Ovary (tissue), 9 donors: Measurements from ENCODE around the gene PNMA8B. TPM values are rescaled to one million over a fixed set of nuclear protein-coding genes. Genes with fewer than 3 reads are reported as not detected.

Experiments used
- DNase-seq, 5 donors: peaks; one replicate each; pipeline ENCODE4 v3.0.0-alpha.2; 2019 to 2020
- H3K27ac ChIP-seq, 2 donors: fragments of 200-600 bp; one replicate each; pipeline versions ENCODE4 v1.5.1 to v1.8.0; 2019 to 2022
- H3K27me3 ChIP-seq: fragments of 200-600 bp; one replicate; pipeline ENCODE4 v1.8.0; 2022
- H3K36me3 ChIP-seq: fragments of 200-600 bp; sonication (generic); one replicate; pipeline ENCODE4 v1.5.1; 2019
- H3K4me1 ChIP-seq: one replicate; pipeline ENCODE4 v1.8.1; 2013; ENCODE audit warnings: mild to moderate bottlenecking, moderate library complexity; ENCODE audit not compliant: insufficient read depth
- H3K4me3 ChIP-seq: fragments of 200-600 bp; sonication (generic); one replicate; pipeline ENCODE4 v1.5.1; 2017
- H3K9me3 ChIP-seq, 2 donors: fragments of 200-600 bp in 1 of 2; sonication (generic) in 1 of 2; one replicate each; pipeline versions ENCODE4 v1.5.1 to v1.8.1; 2013 to 2019; ENCODE audit warnings: mild to moderate bottlenecking in 1 of 2, moderate library complexity in 1 of 2
- EP300 ChIP-seq: sonication (generic); formaldehyde crosslinking; IDR thresholded peaks from one replicate; pipeline ENCODE4 v1.6.1; 2017; ENCODE audit warnings: antibody characterized with exemption
- POLR2A ChIP-seq: fragments of 450-650 bp; IDR thresholded peaks from one replicate; pipeline ENCODE4 v1.6.1; 2017; ENCODE audit warnings: antibody characterized with exemption, mild to moderate bottlenecking, moderate library complexity
- WGBS, 3 donors: extraction: QIAGEN DNeasy Blood & Tissue Kit in 1 of 3; methylation state at CpG; one replicate each; pipeline versions ENCODE4 v1.1.5 to v1.1.7; 2013 to 2017; 5-methylcytosine and 5-hydroxymethylcytosine counted together
- intact Hi-C, 4 donors: fragments of 100-400 bp; cut with DNase I; formaldehyde crosslinking; loops; one replicate each; pipeline versions ENCODE4 v1.11.0 to v1.15.1; 2022 to 2023
- polyA plus RNA-seq, 2 donors: library from polyadenylated mRNA; stranded (reverse); fragments of 200-250 nt in 1 of 2; fragments of 350-450 nt in 1 of 2; fragmentation: Illumina TruSeq in 1 of 2; extraction: RNeasy Lipid Tissue Mini Kit (QIAGEN cat#74804) in 1 of 2; gene quantifications; one replicate each; pipeline ENCODE4 v1.2.3, GENCODE V29; 2013 to 2014
- total RNA-seq, 7 donors: library from RNA; depleted of rRNA in 2 of 7; stranded (reverse); fragments of >200 nt in 2 of 7; fragmentation: NEBNext Ultra II Directional in 3 of 7; extraction: Animal tissue kit (Norgen Biotek cat#: 25700) in 3 of 7; gene quantifications; one replicate each; pipeline versions ENCODE4 v1.1.0 to v1.2.4, GENCODE V29; 2016 to 2023
- TF ChIP-seq, protein P1 (sequence below), 3 donors: fragments of 450-650 bp in 2 of 3; fragments of 200-600 bp in 1 of 3; IDR thresholded peaks; one replicate each; pipeline versions ENCODE4 v1.5.1 to v1.8.0; 2016 to 2022; ENCODE audit warnings: antibody characterized with exemption in 3 of 3, mild to moderate bottlenecking in 1 of 3
- donor health status: DM: no; HTN: no; CAD: no; lungs with moderate emphysema.
- donor health status: DM: no; HTN: no; CAD: no.
- donor health status: Bipolar disorder and iron deficiency.
- donor health status: DM: yes; HTN: yes; CAD: no.
- donor health status: DM: no; HTN: no; CAD: no.
- donor health status: DM: yes; HTN: yes; CAD: no.

The PNMA8B gene
- total and polyA plus RNA-seq, 9 donors = 0.97 to 10.6 (median 5.3) TPM

DNA sequence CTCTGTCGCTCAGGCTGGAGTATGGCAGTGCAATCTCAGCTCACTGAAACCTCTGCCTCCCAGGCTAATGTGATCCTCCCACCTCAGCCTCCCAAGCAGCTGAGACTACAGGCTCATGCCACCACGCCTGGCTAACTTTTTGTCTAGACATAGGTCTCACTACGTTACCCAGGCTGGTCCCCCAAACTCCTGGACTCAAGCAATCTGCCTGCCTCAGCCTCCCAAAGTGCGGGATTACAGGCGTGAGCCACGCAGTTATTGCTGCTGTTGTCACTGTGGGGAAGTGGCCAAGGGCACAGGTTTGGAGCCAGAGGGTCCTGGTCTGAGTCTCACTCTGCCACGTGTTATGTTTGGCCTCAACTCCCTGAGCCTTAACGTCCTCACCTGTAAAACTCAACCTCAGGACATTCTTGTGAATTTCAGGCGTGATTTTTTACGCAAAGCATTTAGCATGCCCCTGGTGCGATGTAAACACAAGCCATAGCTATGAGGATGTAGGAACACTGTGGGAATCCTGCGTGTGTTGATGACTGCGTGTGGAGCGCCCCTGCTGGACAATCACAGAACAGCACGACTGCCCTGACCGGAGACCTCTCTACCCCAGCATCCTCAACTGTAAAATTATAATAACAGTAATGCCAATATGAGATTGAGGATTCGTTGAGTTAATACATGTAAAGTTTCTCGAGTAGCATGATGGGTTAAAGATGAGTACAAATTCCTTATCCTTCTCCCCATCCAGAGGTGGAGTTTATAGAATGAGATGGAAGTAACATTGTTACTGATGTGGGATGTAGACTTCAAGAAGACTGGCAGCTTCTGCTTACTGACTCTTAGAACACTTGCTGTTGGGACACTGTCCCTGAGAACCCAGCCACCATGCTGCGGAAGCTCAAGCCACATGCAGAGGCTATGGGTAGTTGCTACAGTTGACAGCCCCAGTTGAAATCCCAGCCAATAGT, 41.8 kb upstream of the PNMA8B start:
- intact Hi-C loops = loop anchor here in 1 of 4 donors (10.0 kb wide), 1 partner anchor 513 kb away; the partner anchor contains the start of gene PGLYRP1
- Histone ChIP-seq H3K27ac (no peak overlapping the region), H3K9me3 (no peaks in the 10 kb centered on the region), H3K36me3 (no peaks in the 10 kb centered on the region), H3K4me3 (no peak overlapping the region), H3K27me3 (no peaks in the 10 kb centered on the region), H3K4me1 (no peaks in the 10 kb centered on the region)
- 38 to 40% (median 40%) methylated on average over 19 of the region's 19 CpGs for WGBS, 3 donors
- TF ChIP-seq POLR2A = no peak
- TF ChIP-seq, protein P1, sequence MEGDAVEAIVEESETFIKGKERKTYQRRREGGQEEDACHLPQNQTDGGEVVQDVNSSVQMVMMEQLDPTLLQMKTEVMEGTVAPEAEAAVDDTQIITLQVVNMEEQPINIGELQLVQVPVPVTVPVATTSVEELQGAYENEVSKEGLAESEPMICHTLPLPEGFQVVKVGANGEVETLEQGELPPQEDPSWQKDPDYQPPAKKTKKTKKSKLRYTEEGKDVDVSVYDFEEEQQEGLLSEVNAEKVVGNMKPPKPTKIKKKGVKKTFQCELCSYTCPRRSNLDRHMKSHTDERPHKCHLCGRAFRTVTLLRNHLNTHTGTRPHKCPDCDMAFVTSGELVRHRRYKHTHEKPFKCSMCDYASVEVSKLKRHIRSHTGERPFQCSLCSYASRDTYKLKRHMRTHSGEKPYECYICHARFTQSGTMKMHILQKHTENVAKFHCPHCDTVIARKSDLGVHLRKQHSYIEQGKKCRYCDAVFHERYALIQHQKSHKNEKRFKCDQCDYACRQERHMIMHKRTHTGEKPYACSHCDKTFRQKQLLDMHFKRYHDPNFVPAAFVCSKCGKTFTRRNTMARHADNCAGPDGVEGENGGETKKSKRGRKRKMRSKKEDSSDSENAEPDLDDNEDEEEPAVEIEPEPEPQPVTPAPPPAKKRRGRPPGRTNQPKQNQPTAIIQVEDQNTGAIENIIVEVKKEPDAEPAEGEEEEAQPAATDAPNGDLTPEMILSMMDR (IDR thresholded peaks at IDR 0.05) = no peak
- peak in 1 of 5 donors; percentile 41 for DNase-seq

DNA sequence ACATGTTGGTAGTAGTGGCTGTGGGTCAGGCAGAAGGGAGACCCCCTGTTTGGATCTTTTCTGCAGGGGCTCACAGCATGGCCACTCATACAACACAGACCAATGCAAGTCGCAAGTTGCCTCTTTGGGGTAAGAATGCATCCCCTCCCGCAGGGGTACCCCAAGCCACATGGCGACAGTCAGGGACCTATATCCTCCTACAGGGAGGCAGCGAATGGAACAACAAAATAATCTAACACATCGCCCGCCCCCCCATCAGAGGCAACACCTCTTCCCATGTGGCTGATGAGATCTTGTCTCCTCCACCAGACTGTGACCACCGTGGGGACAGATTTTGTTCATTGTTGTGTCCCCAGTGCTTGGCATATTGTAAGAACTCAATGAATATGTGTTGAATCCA, 40.7 kb upstream of the PNMA8B start:
- Histone ChIP-seq H3K36me3 (no peaks in the 10 kb centered on the region), H3K4me1 (no peaks in the 10 kb centered on the region), H3K9me3 (no peaks in the 10 kb centered on the region), H3K4me3 (no peak overlapping the region), H3K27me3 (no peaks in the 10 kb centered on the region), H3K27ac (no peak overlapping the region)
- intact Hi-C loops = loop anchor here in 1 of 4 donors (10.0 kb wide), 1 partner anchor 512 kb away; the partner anchor contains the start of gene PGLYRP1
- WGBS, 3 donors = 85 to 94% (median 91%) methylated on average over 7 of the region's 7 CpGs
- no peak for DNase-seq
- TF ChIP-seq, protein P1 (IDR thresholded peaks at IDR 0.05) = no peak
- TF ChIP-seq POLR2A = no peak
- TF ChIP-seq EP300 = no peak

DNA sequence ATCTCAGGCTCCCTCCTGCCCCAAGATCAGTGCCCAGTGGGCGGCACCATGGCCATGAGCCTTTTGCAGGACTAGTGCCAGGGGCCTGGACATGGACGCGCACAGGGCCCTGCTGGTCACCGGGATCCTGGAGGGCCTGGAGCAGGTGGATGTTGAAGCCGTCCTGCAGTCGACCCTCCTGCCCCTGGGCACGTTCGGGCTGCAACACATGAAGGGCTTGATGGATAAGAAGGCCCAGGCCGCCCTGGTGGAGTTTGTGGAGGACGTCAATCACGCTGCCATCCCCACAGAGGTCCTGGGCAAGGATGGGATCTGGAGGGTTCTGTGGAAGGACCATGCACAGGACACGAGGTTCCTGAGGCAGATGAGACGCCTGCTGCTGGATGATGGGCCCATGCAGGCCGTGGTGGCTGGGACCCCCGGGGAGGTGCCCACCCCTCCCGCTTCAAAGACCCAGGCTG, 38.0 kb upstream of the PNMA8B start:
- intact Hi-C loops = loop anchor here in 1 of 4 donors (10.0 kb wide), 1 partner anchor 509 kb away; the partner anchor contains the start of gene PGLYRP1
- Histone ChIP-seq H3K36me3 (no peaks in the 10 kb centered on the region), H3K4me1 (no peaks in the 10 kb centered on the region), H3K27ac (no peak overlapping the region), H3K4me3 (no peak overlapping the region), H3K9me3 (no peaks in the 10 kb centered on the region), H3K27me3 (no peaks in the 10 kb centered on the region)
- 86 to 91% (median 86%) methylated on average over 12 to 16 of the region's 16 CpGs for WGBS, 3 donors
- DNase-seq = no peak
- TF ChIP-seq, protein P1 (IDR thresholded peaks at IDR 0.05) = no peak
- no peak for TF ChIP-seq EP300
- TF ChIP-seq POLR2A = no peak

DNA sequence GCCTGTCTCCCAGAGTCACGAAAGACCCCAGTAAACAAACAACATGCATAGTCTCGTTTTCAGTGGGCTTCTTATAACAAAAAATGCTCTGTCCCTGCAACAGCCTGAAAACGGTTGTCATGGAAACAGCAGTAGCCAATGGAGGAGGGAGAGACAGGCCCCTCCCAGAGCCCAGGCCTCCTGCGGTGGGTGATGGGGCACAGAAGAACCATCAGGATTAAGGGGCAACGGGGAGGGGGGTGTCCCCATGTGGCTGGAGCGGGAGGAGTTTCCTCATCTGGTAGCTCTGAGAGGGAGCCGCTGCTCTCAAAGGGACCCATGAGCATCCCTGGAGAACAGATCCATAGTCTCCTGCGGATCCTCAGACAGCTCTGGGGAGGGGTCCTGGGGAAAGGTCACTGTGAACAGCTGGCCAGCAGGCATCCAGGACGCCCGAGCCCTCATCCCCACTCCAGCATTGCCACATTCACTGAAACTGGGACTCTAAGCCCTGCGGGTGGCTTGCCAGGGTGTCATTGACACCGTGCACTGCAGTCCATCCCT, 37.5 kb upstream of the PNMA8B start:
- Histone ChIP-seq H3K4me1 (no peaks in the 10 kb centered on the region), H3K27ac (no peak overlapping the region), H3K4me3 (no peak overlapping the region), H3K36me3 (no peaks in the 10 kb centered on the region), H3K9me3 (no peaks in the 10 kb centered on the region), H3K27me3 (no peaks in the 10 kb centered on the region)
- 64 to 68% (median 64%) methylated on average over 12 of the region's 12 CpGs for WGBS, 3 donors
- DNase-seq = no peak
- TF ChIP-seq EP300 (no peak), POLR2A (no peak)
- TF ChIP-seq, protein P1 (IDR thresholded peaks at IDR 0.05) = no peak
- intact Hi-C loops = loop anchor here in 1 of 4 donors (10.0 kb wide), 1 partner anchor 508 kb away; the partner anchor contains the start of gene PGLYRP1
